Measurements from ENCODE around the gene CFAP91.
A peak's percentile ranks its signal among the peaks of the same experiment; 100 is the strongest.

The CFAP91 gene

DNA sequence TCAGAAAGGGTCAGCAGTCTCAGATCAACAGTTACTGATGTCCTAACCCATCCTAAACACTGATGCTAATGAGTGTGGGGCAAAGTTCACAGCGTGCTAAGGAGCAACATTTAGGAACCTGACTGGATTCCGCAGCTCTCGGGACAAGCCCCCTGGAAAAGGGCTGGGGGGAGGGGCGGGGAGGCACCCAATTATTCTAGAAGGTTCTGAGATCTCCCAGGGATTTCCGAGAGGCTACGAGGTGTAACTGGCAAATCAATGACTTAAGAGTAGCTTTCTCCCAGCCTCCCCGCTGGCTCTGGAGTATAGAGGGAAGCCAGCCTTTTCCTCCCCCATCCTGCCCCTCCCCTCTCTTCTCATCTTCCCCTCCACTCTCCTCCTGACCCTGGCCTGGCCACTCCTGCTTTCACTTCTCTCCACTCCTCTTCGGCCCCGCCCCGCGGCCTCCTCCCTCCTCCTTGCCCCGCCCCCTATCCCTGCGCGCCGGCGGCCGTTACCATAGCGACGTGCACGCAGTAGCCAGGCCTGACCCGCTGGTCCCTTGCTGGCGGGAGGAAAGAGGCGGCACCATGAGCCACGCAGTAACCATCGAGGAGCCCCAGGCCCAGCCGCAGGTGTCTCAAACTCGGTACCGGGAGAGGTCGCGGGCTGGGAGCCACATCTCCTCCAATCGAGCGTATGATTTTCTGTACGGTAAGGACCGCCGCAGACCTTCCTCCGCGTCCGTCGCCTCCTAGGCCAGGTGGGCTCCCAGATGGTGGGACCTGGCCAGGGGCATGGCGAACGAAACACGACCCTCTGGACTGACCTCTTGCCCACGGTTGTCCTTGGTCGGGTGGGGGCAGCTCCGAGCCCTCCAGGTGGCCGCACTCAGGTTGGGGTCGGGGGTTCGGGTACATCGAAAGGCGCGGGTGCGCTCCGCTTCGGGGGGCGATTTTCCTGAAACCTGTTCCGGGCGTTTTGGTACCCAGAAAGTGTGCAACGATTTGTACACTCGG is at the start of gene CFAP91:
CFAP91 (plus strand) TSS at position 493 of the 998 bp plus-strand sequence; CDS start at position 570, 77 bp downstream.
- peak; percentile 91 for DNase-seq

DNA sequence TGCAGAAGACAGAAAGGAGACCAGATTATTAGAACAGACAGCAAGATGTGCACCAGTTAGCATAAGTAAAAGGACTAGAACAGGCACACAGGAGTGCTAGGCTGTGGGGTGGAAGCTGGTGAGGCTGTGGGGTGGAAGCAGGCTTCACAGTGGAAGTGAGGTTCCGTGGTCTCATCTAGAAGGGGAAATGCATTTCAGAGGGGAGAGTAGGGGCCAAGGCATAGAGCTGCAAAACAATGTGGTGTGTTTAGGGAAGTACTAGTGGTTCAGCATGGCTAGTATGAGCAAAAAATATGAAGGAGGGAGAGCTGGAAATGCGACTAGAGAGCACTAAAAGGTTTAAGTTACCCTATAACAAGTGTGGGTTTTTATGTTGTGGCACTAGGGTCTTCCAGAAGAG is 48.9 kb upstream of the CFAP91 start:
- no peak for DNase-seq

DNA sequence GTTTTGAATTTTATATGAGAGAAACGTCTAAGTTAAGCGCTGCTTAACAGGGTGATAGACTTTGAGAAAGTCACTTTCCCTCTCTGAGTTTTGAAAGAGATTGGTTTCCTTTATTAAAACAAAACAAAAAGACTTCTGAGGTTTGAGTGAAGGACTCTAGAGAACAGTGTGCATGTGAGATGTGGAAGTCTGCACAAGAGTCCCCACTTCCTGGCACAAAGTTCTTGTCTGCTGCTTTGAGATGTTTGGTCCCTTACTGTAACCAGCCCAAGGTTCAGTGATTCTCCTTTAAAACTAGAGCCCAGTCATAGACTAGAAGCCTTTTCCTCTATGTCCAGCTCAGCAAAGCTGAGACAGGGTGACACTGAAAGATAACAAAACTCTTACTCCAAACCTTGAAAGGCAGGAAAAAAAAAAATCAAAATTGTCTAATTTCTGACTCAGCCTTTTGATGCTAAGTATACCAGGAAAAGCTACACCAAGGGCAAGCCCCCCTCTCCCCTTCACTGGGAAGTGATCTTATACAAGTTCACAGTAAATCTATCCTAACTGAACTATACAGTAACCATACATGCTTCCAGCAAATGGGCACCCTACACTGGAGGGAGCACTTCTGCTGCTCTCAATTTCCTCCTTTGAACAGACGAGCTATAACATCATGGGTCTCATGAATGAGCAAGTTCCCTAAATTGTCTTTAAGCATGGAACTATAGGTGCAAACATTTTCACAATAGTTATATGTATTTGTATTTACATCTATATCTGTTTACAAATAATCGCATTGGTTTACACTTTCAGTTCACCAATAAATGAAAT is 44.7 kb upstream of the CFAP91 start:
- no peak for DNase-seq

DNA sequence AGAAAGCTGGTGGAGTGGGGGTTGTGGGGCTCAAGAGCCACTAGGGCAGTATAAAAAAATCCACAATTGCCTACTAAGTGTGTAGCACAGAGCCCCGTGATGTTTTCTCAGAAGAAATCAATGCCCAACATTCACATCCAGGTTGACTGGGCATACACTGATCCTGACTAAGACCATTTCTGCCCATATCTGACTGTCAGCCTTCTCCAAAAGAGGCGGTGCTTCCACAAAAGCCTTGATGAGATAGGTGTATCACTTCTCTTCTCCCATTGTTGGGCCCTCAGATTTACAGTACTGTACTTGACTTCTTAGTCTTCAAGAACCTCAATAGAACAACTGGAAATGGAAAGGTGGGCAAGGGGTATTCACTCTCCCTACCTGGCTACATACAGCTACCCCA is 43.8 kb upstream of the CFAP91 start:
- DNase-seq, result no peak

DNA sequence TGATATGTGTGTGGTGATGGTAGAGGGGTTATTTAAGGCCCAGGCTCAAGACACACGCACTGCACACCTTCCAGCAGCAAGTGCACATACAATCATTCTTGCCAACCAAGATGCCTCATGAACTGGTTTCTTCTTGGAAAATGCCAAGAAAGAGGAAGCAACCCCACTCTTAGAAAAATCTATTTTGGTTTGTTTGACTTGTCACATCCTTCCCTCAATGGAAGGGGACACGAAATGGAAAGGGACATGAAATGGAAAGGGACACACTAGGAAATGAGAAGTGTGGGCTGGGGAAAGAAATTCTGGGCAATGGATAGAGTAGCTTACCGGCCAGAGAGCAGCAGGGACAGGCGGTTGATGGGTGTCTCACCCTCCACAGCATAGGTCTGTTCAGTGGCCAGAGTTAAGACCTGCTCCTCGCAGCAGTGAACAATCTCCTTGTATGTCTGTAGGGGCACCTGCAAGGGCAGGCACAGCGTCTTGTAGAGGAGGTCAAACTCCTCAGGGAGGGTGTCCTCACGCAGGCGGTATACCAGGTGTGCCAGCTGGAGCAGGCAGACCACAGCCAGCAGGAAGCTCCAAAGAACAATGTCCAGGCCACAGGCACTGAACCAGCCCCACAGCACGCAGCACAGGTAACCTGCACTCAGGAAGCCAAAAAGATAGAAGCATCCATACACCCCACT is 43.1 kb upstream of the CFAP91 start:
- no peak for DNase-seq

DNA sequence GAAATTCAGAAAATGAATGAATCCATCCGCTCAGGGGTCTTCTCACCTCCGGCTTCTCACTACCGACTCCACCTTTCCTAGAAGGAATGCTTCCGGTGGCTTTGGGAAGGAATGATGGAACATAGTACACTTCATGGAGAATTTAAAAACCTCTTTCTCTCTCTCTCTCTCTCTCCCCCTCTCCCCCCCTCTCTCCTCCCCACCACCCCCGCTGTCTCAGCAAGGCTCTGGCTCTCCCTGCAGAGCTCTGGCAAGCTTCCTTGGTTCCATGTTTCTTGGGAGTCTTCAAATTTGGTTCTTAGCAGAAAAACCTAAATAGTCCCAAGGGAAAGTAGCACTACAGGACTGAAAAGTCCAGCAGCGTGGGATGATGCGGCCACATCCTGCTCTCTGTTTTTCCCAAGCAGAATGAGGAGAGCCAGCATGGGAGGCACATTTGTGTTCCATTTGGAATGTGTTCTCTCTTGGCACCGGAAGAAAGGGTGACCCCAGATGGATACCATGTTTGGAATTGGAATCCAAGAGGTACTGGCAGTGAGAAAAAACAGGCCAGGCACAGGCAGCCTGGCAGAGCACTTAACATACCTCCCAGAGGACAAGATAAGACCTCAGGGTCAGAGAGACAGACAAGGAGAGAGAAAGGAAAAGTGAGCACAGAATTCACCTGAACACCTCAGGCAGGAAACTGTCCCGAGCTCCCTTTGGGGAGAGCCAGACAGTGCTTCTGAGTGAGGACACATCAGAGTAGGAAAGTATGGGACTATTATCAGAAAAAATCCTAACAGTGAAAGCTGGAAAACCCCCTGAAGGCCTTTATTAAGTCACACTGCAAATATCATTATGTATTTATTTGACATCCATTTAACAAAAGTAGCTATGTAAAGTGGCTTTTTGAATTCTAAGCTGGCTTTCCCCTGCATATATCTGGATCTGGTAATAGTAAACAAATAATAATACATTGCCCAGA is 42.1 kb upstream of the CFAP91 start, which contains the start of gene POPDC2:
POPDC2 (minus strand) TSS at position 116 of the 967 bp plus-strand sequence. CDS start 166 bp downstream, outside the sequence.
- no peak for DNase-seq

DNA sequence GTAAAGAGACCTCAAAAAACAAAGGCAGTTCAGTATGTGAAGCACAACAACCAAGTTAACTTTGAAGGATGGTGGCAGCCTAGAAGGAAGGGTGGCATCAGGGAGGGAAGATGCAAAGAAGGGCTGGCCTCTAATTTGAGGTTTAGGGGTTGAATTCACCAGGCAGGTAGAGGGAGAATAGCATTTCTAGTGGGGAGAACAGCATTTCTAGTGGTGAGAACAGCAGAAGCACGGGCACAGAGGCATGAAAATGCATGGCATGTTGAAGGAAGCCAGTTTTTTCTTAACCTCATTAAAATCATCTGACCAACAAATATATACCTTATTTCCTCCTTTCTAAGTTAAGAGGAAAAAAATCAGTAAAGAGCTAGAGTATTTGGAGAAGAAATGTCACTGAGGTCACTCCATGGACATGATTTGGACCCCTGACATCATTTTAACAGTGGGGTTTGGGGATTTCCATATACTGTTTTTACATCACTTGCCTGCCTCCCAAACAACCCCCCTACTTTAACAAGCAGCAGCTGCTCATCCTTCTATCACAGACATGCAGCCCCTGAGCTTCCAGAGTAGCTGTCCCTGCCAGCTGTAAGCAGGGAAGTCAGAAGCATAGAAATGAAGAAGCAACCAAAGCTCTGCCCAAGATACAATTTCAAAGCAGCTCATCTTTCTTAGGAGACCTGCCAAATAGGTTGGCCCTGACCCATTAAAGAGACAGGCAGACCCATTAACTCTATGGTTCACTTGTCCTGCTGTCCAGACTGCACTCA is 40.0 kb upstream of the CFAP91 start:
- no peak for DNase-seq

DNA sequence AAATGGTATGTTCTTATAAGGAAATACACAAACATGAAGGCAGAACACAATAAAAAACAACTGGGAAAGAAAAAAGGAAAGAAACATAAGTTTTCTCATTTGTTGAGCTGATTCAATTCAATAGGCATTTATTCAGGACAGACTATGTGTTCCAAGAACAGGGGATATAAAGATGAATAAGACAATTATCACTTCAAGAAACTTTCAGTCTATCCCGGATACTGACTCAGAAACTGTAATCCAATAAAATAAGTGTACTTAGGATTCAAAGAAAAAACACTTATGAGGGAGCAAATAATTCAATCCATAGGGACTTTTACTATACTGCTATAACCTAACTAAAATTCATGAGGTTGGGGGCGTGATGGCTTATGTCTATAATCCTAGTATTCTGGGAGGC is 38.9 kb upstream of the CFAP91 start:
- no peak for DNase-seq

DNA sequence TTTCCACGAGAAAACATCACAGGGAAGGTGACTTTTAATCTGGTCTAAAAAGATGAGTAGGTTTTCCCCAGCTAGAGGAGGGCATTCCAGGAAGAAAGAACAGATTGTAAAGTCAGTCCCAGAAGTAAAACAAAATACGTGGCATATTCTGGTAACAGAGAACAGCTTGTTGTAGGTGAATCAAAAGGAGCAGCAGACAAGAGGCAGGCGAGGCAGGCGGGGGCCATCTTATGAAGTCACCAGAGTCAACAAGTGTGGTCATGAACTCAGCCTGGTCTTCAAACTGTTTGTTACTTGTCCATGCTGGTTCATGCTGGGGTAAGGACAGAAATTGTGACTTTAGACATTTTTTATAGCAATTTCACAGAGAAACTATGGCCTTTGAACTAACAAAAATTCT is 38.5 kb upstream of the CFAP91 start:
- no peak for DNase-seq

DNA sequence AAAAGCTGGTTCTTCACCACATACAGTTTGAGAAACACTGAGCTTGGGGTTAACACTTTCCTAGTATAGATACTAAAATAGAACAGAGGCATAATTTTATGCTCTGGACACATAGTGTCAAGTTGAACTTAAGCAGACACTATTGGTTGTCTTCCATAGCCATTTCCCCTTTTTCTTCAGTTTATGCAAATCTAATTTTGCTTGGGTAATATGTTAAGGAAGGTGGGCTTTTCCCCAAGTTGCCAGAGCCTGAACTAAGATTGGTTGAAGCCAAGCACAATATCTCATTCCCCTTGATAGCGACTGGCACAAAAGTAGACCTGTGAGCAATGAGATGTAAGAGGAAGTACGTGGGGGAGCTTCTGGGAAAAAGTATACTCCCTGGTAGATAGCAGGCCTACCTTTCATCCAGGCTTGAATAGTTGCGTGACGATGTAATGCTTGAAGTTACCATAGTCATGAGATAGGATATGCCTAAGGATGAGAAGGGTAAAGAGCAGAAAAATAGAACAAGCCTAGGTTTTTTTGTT is 37.9 kb upstream of the CFAP91 start:
- no peak for DNase-seq

DNA sequence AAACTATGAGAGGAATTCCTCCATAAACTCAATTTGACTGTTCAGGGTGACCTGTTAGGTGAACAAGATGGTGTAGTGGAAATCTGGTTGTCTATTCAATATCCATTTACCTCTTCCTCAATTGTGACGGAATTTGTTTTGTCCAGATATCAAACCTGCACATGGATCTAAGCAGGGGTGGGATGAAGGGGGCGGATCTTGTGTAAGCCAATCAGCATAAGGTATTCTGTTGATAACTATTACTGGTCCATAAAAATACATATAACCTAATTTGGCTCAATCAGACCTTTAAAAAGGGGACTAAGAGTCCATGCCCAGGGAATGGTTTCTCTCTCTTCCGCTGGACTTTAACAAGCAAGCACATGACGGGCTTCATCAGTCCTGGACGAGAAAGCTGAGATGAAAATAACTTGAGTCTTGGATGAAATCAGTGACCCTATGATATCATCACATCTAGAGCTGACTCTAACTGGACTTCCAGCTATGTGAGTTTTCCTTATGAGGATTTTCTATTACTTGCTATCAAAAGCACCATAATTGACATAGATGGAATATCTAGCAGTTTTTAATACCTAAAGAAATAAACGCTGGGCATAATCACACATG is 36.8 kb upstream of the CFAP91 start:
- no peak for DNase-seq

DNA sequence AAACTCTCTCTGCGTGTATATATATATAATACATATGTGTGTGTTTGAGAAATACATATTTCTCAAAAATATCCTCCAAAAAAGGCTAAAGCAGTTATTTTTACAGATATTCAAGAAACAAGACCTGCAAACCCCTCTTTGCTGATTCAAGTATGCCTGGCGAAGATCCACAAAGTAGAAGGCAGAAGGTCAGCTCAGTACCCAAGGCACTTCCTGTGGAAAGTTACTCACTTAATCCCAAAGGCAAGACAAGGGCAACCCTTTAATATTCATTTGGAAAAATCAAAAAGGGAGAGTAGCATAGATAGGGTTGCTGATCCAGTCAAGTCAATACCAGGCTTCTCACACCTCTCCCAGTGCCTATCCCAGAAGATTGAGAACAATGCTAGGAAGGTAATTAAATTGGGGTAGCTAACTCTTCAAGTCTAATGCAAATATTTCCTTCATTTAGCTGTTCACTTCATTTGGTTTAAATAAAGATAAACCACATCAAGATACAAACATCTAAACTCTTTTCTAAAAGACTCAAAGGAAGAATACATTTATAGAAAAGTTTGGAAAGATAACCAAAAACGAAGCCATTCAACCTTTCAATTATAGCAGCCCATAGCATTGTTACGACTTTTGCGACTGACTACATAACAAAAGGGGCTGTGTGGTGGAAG is 32.8 kb upstream of the CFAP91 start:
- DNase-seq, result no peak

DNA sequence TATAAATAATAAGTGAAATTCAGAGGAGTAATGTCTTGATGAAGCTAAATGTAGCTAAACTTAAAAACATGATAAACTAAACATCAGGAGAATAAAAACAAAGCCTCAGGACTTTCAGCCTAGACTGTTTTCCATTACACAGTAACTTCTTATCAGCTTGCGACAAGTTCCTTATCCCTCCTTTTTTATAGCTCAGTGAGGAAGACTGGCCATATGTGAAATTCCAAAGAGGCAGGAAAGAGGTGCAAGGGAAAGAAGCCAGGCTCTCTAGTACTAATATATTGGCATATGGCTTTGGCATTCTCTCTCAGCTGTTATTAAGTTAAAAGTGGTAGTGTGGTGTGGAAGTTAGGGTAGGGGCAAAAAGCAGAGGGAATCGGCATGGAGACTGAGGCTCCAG is 30.0 kb upstream of the CFAP91 start:
- DNase-seq, result no peak

DNA sequence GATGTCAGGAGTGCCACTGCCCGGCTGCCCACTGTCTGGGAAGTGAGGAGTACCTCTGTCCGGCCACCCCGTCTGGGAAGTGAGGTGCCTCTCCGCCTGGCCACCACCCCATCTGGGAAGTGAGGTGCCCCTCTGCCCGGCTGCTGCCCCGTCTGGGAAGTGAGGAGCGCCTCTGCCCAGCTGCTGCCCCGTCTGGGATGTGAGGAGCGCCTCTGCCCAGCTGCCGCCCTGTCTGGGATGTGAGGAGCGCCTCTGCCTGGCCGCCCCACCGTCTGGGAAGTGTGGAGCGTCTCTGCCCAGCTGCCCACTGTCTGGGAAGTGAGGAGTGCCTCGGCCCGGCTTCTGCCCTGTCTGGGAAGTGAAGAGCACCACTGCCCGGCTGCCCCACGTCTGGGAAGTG is 28.9 kb upstream of the CFAP91 start:
- no peak for DNase-seq

DNA sequence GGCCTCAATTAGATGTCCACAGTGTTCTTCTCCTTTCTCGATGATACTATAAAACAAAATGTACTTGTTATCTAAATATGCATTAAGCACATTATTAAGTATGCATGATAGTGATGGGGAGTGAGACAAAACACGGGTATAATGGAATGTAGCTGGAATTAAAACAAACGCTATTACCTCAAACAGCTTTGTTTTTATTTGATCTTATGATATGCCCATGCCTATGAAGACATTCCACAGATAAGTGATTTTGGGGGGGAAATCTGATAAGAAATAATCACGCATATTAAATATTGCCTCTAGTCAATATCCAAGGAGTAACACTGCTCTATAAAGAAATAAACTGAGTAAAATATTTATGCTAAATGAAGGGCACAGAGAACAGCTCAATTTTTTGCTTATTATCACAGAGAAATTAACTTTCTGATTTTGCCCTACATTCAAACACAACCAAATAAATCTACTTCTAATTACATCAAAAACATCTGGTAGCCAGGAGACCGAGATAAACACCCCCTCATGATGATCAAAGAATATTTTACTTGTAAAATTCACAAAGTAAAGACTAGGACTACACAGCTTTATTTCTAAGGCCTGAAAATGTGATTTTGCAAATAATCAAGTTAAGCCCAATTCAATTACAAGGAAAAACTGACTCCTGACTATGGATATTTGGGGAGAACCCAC is 27.5 kb upstream of the CFAP91 start:
- no peak for DNase-seq

DNA sequence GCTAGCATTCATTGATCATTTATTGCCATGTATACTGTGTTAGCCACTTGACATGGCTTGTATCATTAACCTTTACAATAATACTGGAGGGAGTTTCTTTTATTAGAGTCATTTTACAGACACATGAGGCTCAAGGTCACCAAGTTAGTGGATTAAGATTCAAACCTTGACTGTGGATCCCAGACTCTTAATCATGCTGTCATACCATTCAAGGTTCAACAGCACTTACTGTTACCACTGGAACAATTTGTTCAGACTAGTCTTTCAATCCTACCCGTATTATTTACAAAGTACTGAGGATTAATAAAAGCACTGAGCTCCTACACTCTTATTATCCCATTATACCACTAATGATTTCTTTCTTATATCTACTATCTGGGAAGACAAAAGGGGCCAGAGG is 26.8 kb upstream of the CFAP91 start:
- no peak for DNase-seq

DNA sequence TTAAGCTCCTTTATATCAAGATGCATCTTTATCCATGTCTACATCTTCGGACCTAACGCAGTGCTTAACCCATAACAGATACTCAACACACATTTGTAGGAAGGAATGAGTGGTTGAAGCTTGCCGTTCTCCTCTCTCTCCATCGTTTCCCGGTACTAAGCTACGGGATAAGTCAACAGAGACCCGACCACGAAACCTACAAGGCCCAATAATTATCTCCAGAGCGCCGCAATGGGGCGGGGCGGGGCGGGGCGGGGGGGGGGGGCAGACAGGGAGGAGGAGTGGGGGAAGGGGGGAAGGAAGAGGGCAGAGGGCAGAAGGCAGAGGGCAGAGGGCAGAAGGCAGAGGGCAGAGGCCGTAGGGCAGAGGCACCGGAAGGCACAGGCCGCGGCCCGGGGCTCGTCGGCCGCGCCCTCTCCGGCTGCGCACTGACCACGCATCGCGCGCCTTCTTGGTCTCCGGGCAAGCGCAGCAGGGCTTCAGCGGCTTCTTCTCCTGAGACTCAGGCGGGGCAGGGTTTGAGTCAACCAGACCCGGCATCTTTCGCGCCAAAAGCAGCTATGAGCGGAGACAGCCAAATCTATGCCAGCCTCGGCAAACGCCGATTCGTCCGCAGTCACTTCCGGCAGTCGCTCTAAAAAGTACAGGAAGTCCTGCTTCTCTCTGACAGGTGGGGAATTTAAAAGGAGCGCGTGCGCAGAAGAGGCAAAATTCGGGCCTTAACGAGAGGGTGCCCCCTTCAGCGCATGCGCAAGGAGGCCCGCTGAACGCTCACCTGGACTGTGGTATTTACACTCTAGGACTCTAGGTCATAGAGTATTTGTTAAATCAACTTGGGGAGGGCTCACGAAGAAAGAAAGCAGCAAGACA is 25.8 kb upstream of the CFAP91 start, which contains the start of gene COX17:
COX17 (minus strand) TSS at position 636 of the 870 bp plus-strand sequence; CDS start at position 540, 96 bp downstream.
- DNase-seq, result peak; percentile 96

DNA sequence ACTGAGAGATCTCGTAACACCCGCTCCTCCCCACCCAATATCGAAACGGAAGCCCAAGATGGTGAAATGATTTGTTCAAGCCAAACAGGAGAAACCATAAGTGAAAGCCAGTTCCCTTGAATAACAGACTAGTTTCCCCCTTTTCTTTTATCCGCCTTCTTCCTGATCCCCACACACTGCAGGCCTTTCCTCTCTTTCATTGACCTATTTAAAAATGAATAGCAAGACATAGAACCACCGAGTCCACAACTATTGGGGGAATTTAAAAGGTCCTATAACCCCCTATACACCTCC is 25.2 kb upstream of the CFAP91 start:
- DNase-seq, result no peak

All from NCI-H69 (cell line).